GM12878 (cell line): Measurements from ENCODE around the gene RAB24. TPM values are rescaled to one million over a fixed set of nuclear protein-coding genes. Genes with fewer than 3 reads are reported as not detected.

ENCODE experiments used
- BACH1 ChIP-seq: fragments of 450-650 bp; IDR thresholded peaks from 2 replicates; pipeline ENCODE4 v1.6.1; 2017; ENCODE audit warnings: mild to moderate bottlenecking, borderline replicate concordance
- BRCA1 ChIP-seq: IDR thresholded peaks from 2 replicates; pipeline ENCODE4 v1.6.1; 2011; ENCODE audit warnings: low read depth, low read length, improper control_type of control experiment
- FOXK2 ChIP-seq: fragments of 450-650 bp; IDR thresholded peaks from 2 replicates; pipeline ENCODE4 v1.6.1; 2017; ENCODE audit warnings: mild to moderate bottlenecking, moderate library complexity
- SIN3A ChIP-seq: IDR thresholded peaks from 2 replicates; pipeline ENCODE4 v1.6.1; 2012; ENCODE audit warnings: low read depth, low read length, improper control_type of control experiment
- SMARCA5 ChIP-seq: fragments of 450-650 bp; IDR thresholded peaks from 2 replicates; pipeline ENCODE4 v1.6.1; 2017; ENCODE audit warnings: mild to moderate bottlenecking
- STAT1 ChIP-seq: fragments of 450-650 bp; conservative IDR thresholded peaks from 2 replicates; pipeline ENCODE4 v1.6.1; 2014; ENCODE audit warnings: antibody characterized with exemption, mild to moderate bottlenecking
- ZNF687 ChIP-seq: fragments of 450-650 bp; IDR thresholded peaks from 2 replicates; pipeline ENCODE4 v1.6.1; 2017; ENCODE audit warnings: mild to moderate bottlenecking, moderate library complexity
- polyA plus RNA-seq, 11 experiments: library from polyadenylated mRNA; depleted of rRNA in 4 of 11; unstranded in 6 of 11; stranded (reverse) in 5 of 11; fragments of >200 nt; fragmentation: Nextera tagmentation in 4 of 11; fragmentation: Illumina TruSeq in 1 of 11; extraction: Ambion mirVana in 4 of 11; extraction: Trizol in 1 of 11; gene quantifications; 1 replicate in 1 of 11; 2 replicates in 10 of 11; pipeline versions ENCODE4 v1.2.1 to v1.2.3, GENCODE V29; 2011 to 2016; ENCODE audit warnings: inconsistent platforms in 2 of 11, missing spikeins in 2 of 11, low read depth in 1 of 11
- total RNA-seq, 4 experiments: library from RNA; depleted of rRNA in 3 of 4; stranded (reverse); fragments of >200 nt in 3 of 4; fragmentation: Illumina TruSeq in 1 of 4; extraction: Trizol in 1 of 4; gene quantifications; 2 replicates each; pipeline versions ENCODE4 v1.2.1 to v1.2.3, GENCODE V29; 2013 to 2021

RAB24 gene
- total and polyA plus RNA-seq, 10 of the 15 experiments (the other 5 are each of a cell fraction or from before 2014, with no cell fraction given), result 8.0 to 44.4 (median 24.4) TPM

- TF ChIP-seq ZNF687, result no peak
- no peak for TF ChIP-seq BRCA1
- TF ChIP-seq BACH1, result no peak
- no peak for TF ChIP-seq SIN3A
- TF ChIP-seq SMARCA5, result no peak
- TF ChIP-seq FOXK2, result no peak
- no peak for TF ChIP-seq STAT1
Measured at GRCh38 chr5:177310332-177310731, 6.8 kb upstream of the RAB24 start (continued).
